ENCODE measurements around the gene TBC1D8B. TPM values are rescaled to one million over a fixed set of nuclear protein-coding genes. Genes with fewer than 3 reads are reported as not detected.

The TBC1D8B gene
- total RNA-seq, 4 donors from 2014 or later = 3.7 to 13.5 (median 7.1) TPM

DNA sequence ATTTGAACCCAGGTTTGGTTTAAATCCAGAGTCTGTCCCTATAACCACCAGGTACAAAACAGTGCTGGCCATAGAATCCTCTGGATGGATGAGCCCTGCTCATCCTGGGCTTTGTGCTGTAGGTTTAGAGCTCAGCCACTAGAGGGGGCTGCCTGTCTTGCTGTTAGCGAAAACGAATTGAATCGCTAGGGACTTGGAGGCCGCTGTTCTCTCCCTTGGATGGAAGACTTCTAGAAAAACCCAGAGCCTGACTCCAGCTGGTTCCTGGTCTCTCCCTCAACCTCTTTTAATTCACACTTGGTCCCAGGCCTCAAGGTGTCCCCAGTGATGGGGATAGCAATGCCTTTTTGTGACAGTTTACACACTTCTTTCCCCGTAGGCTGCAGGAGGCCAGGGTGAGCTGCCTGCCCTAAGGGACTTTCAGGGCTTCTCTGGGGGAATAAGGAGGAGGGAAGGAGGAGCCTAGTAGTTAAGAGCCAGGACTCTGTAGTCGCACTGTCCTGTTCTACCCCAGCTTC, 92.0 kb downstream of the TBC1D8B start:
- H3K9me3 ChIP-seq = no peaks in the 10 kb centered on the region
- no peak for TF ChIP-seq POLR2AphosphoS5 (IDR thresholded peaks at IDR 0.05)
- TF ChIP-seq, protein P1, sequence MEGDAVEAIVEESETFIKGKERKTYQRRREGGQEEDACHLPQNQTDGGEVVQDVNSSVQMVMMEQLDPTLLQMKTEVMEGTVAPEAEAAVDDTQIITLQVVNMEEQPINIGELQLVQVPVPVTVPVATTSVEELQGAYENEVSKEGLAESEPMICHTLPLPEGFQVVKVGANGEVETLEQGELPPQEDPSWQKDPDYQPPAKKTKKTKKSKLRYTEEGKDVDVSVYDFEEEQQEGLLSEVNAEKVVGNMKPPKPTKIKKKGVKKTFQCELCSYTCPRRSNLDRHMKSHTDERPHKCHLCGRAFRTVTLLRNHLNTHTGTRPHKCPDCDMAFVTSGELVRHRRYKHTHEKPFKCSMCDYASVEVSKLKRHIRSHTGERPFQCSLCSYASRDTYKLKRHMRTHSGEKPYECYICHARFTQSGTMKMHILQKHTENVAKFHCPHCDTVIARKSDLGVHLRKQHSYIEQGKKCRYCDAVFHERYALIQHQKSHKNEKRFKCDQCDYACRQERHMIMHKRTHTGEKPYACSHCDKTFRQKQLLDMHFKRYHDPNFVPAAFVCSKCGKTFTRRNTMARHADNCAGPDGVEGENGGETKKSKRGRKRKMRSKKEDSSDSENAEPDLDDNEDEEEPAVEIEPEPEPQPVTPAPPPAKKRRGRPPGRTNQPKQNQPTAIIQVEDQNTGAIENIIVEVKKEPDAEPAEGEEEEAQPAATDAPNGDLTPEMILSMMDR (IDR thresholded peaks at IDR 0.05) = peak; percentile 51 to 85 (median 60)
- WGBS, 2 donors (ENCODE audit: low coverage in 1 of 2) = 23% methylated on average over 6 of the region's 6 CpGs; no CpG with 5 or more reads in 1 of the 2 donors
- in situ Hi-C loops (cut with MboI; ENCODE audit: low pct_ligation_motif_present in 1 of 4, low pct_unique_long_range_greater_than_20kb in 1 of 4, low sequenced_read_pairs in 3 of 4) (no loop called here), intact Hi-C loops (cut with DNase I; ENCODE audit: low total_unique reads) (no loop called here)
- H3K27me3 ChIP-seq = no peaks in the 10 kb centered on the region
- H3K36me3 ChIP-seq = no peaks in the 10 kb centered on the region
- peak; percentile 45 for DNase-seq
- H3K27ac ChIP-seq = no peak overlapping the region
- H3K4me3 ChIP-seq = no peak overlapping the region
- H3K4me1 ChIP-seq = no peaks in the 10 kb centered on the region

DNA sequence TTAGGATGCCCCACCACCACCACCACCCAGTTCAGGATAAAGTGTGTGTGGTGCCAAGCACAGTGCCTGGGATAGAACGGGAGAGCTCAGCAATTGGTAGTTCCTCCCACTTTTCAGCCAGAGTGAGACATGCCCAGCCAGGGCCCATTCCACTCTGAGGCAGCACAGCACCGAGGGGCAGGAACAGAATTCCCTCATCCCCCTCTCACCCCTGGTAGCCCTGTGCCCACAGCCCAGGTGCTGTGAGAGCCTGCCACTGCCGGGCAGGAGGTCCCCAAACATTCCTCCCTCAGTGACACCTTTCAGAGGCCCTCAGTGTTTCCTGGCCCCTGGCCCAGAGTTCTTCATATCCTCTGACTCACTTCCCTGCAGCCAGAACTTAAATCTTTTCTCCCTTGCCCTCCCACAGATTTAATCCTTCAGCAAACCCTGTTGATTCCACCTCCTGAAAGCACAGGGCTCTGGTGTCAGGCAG, 92.5 kb downstream of the TBC1D8B start:
- H3K27ac ChIP-seq = no peak overlapping the region
- intact Hi-C loops (cut with DNase I; ENCODE audit: low total_unique reads) = no loop called here
- H3K27me3 ChIP-seq = no peaks in the 10 kb centered on the region
- no peaks in the 10 kb centered on the region for H3K36me3 ChIP-seq
- no peaks in the 10 kb centered on the region for H3K9me3 ChIP-seq
- in situ Hi-C loops (cut with MboI; ENCODE audit: low pct_ligation_motif_present in 1 of 4, low pct_unique_long_range_greater_than_20kb in 1 of 4, low sequenced_read_pairs in 3 of 4) = no loop called here
- TF ChIP-seq, protein P1 (IDR thresholded peaks at IDR 0.05) = no peak
- TF ChIP-seq EP300 (IDR thresholded peaks at IDR 0.05; ENCODE audit: low read depth) (no peak), POLR2A (IDR thresholded peaks at IDR 0.05) (no peak), POLR2AphosphoS5 (IDR thresholded peaks at IDR 0.05) (no peak)
- no peaks in the 10 kb centered on the region for H3K4me1 ChIP-seq
- no peak for DNase-seq
- no peak overlapping the region for H3K4me3 ChIP-seq
- WGBS, 2 donors (ENCODE audit: low coverage in 1 of 2) = 51% methylated on average over 3 of the region's 3 CpGs; no CpG with 5 or more reads in 1 of the 2 donors

DNA sequence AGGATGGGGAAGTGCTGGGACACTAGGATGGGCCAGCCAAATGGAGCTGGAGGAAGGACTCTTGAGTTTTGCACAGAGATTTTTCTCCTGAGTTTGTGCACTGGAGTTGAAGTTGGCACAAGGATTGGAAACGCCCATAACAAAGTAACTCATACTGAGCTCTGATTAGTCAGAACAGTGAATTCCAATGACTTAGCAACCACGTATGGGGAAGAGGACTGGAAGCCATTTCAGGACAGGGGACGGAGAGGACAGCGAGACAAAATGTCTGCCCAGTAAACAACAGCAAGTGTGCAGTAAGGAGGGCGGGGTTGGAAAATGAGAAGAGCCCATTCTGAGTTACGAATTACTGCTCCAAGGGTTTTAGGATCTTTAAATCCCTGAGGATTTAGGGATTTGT, 94.8 kb downstream of the TBC1D8B start:
- Histone ChIP-seq H3K4me3 (no peak overlapping the region), H3K36me3 (no peaks in the 10 kb centered on the region), H3K27me3 (no peaks in the 10 kb centered on the region), H3K9me3 (no peaks in the 10 kb centered on the region), H3K4me1 (no peaks in the 10 kb centered on the region), H3K27ac (no peak overlapping the region)
- 64% methylated on average over 6 of the region's 6 CpGs; no CpG with 5 or more reads in 1 of the 2 donors for WGBS, 2 donors (ENCODE audit: low coverage in 1 of 2)
- intact Hi-C loops (cut with DNase I; ENCODE audit: low total_unique reads) = no loop called here
- DNase-seq = no peak
- in situ Hi-C loops (cut with MboI; ENCODE audit: low pct_ligation_motif_present in 1 of 4, low pct_unique_long_range_greater_than_20kb in 1 of 4, low sequenced_read_pairs in 3 of 4) = no loop called here
- TF ChIP-seq EP300 (IDR thresholded peaks at IDR 0.05; ENCODE audit: low read depth) (no peak), POLR2A (IDR thresholded peaks at IDR 0.05) (no peak), POLR2AphosphoS5 (IDR thresholded peaks at IDR 0.05) (no peak)
- TF ChIP-seq, protein P1 (IDR thresholded peaks at IDR 0.05) = no peak

DNA sequence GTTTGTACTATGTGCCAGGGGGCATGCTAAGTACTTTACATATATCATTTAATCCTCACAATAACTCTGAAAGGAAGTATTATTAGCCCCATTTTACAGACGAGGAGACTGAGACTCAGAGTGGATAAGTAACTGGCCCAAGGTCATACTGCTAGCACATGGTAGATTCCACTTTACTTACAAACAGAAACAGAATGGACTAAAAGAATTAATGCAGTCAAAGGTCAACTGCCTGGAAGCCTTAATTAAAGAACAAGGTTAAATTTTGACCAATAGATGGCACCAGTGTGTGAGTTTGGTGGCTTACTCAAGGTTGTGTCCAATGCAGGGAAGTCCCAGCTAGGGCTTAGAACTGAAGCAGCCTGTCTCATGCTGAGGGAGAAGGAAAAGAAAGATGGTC, 96.0 kb downstream of the TBC1D8B start:
- intact Hi-C loops (cut with DNase I; ENCODE audit: low total_unique reads) = no loop called here
- in situ Hi-C loops (cut with MboI; ENCODE audit: low pct_ligation_motif_present in 1 of 4, low pct_unique_long_range_greater_than_20kb in 1 of 4, low sequenced_read_pairs in 3 of 4) = no loop called here
- no peak for DNase-seq
- Histone ChIP-seq H3K27ac (no peak overlapping the region), H3K4me3 (no peak overlapping the region), H3K9me3 (no peaks in the 10 kb centered on the region), H3K36me3 (no peaks in the 10 kb centered on the region), H3K4me1 (no peaks in the 10 kb centered on the region), H3K27me3 (no peaks in the 10 kb centered on the region)
- TF ChIP-seq EP300 (IDR thresholded peaks at IDR 0.05; ENCODE audit: low read depth) = no peak
- TF ChIP-seq, protein P1 (IDR thresholded peaks at IDR 0.05) = peak in 3 of 5 experiments; percentile 25 to 40 (median 26)
- 7% methylated on average over 1 of the region's 1 CpG; no CpG with 5 or more reads in 1 of the 2 donors for WGBS, 2 donors (ENCODE audit: low coverage in 1 of 2)
